PC-3 (cell line): ENCODE results near the gene KCTD11.

Source experiments
- CTCF ChIP-seq: fragments of 300-600 bp; sonication (generic); conservative IDR thresholded peaks from 2 replicates; pipeline ENCODE4 v1.5.1; 2017; ENCODE audit warnings: antibody characterized with exemption, low read depth, mild to moderate bottlenecking, low read length
- EZH2phosphoT487 ChIP-seq: fragments of 300-600 bp; sonication (generic); IDR thresholded peaks from 2 replicates; pipeline ENCODE4 v1.6.1; 2018; ENCODE audit warnings: mild to moderate bottlenecking, antibody characterized with exemption, low read length, borderline replicate concordance

- TF ChIP-seq CTCF (no peak), EZH2phosphoT487 (no peak)
These were observed 44.2 kb downstream of the KCTD11 start for GRCh38 chr17:7396147-7396546.
